NOMO-1 (cell line): ENCODE results near the gene DENND1A.

Experiments
- DNase-seq, 2 experiments: peaks; one replicate each; lab custom pipeline; 2025; ENCODE audit not compliant: unreplicated experiment in 2 of 2; lab: John Stamatoyannopoulos, UW

Gene DENND1A

DNA sequence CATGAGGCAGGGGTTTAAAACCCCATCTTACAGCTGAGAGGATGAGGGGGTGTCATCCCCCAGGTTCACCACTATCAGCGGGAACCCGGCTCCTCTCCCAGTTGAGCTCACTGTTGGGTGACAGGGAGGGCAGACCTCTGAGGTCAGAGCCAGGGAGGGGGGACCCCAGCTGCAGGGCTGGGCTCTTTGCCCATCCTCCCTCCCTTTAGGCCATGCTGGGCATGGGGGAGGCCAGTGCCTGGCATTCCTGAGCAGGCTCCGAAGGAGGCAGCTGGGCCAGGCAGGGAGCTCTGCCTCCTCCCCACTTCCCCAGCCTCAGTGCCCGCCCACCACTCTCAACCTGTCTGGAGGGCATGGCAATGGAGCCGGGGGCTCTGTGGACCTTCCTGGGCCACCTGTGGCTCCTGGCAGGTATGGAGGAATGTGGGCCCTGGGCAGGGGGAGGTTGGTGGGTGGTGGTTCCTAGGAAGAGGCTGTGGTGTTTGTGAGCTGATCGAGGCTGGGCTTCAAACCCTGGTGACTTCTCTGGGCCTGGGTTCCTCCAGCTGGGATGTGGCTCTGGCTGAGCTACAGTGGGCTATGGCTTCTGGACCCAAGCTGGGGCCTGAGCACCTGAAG, 561.3 kb downstream of the DENND1A start:
- no peak for DNase-seq

GRCh38 chr9:123368023-123368422, 561.9 kb downstream of the DENND1A start:
- DNase-seq: no peak

- DNase-seq: no peak
Measured at GRCh38 chr9:123365881-123366528, 563.9 kb downstream of the DENND1A start.

DNA sequence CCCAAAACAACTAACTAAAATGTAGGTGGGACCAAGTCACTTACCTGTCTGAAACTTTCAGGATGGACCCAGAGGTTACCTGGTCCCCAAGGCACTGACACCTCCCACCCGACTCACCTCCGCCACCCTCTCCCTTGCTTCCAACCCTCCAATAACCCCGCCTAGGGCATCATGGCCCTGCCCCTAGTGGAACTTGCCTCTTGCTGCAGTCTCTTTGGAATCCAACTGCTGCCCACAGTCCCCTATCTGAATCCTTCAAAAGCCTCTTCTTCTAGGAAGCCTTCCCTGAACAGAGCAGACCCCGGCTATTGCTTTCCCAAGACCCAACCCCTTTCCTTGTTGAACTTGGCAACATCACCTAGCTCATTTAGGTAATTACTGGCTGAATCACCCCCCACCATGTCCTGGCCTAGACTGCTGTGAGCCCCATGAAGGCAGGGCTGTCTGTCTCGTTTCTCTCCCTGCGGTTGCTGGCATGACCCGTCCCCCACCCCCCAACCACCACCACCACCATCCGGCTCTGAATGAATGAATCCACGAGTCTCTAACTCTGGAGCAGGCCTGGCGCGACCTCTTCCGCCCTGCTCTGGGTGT, 564.5 kb downstream of the DENND1A start:
- no peak for DNase-seq

GRCh38 chr9:123364241-123364824, 565.6 kb downstream of the DENND1A start:
- DNase-seq: no peak

- no peak for DNase-seq
Measured at GRCh38 chr9:123362856-123363255, 567.1 kb downstream of the DENND1A start.

DNA sequence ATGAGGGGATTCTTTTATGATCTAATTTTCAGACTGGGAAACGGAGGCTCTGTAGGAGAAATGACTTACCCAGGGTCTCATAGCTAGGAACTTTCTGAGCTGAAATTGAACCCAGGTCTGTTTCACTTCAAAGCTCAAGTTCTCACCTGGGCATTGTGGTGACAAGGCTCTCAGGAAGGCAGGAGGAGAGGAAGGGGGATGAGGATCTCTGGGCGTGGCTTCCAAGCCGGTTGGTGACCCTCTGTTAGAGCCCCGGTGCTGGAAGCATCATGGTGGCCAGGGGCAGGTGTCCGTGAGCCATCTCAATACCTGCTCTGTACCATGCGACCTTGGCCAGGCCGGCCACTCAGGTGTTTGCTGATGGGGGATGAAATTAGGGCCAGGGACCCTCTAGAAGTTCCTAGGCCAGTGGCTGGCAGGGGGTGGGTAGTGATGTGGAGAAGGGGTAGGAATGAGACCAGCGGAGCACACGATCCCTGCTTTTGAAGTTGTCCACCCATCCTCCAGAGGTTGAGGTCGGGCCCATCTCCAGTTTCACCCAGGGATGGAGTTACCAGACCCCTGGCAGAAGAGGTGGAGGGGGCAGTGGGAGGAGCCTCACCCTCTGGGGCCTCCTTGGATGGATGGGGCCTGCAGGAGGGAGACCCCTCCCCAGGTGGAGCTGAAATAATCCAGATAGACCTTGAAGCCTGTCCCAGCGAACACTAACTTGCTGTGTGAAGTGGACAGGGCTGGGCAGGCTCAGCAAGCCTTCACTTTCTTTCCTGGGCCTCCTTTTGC, 568.0 kb downstream of the DENND1A start:
- no peak for DNase-seq

DNA sequence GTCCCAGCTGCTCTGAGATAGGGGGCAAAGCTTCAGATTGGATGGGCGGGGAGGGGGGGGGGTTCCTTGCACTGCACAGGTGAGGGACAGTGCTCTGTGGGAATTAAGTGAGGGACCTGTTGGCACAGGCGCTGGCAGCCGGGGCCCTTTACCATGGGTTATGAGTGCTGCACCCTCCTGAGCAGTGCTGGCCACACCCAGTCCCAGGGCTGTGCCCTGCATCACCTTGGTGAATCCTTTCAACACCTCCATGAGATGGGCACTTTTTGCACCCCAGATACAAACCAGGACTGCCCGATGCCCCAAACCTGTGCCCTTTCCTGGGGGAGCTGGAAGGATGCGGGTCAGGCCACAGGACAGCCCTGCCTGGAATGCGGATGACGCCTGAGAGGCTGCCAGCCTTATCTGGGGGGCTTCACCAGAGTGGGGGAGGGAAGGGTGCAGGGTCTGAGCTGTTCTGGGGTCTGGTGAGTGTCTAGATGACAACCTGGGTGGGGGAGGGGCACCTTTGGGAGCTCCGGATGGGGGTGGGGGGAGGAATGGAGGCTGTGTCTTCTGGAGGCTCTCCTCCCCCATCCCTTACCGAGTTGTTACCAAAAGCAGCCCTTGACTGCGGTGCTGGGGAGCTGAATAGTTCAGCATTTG, 568.7 kb downstream of the DENND1A start:
- no peak for DNase-seq

DNA sequence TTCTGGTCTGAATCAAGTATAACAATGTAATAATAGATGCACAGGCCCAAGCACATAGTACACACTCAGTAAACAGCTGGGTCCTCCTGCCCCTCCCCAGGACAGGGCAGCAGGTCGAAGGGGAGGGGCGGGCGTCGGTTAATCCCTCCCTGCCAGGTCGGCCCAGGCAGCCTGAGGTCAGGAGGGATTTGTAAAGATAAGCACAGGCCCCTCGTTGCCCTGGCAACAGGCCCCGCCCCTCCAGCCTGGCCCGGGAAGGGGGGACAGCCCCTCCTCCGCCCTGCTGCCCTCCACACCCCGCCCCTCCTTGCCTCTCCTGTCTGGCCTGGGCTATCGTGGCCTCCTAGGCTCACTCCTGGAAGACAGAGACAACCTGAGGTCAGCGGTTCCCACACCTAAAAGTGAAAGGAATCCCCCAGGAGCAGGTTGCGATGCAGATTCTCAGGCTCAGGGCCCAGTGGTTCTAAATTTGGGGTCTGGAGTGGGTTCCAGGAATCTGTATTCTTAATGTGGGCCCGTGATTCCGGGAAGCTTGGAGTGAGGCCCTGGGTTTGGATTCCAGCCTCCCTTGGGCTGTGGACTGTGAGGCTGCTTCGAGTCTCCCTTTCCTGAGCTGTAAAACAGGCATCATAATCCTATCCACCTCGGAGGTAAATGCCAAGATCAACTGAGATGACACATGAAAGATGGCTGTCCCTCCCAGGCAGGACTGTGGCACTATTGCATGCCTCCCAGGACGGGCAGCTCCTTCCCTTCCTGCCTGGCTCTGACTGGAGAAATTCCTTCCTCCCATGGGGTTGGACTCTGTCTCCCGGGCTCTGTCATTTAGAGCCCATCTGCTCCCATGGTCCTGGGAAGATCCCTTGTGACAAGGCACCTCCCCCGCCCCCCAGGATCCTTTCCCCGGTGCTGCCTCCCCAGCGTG, 569.5 kb downstream of the DENND1A start:
- no peak for DNase-seq

GRCh38 chr9:123359546-123359945, 570.4 kb downstream of the DENND1A start:
- no peak for DNase-seq

DNA sequence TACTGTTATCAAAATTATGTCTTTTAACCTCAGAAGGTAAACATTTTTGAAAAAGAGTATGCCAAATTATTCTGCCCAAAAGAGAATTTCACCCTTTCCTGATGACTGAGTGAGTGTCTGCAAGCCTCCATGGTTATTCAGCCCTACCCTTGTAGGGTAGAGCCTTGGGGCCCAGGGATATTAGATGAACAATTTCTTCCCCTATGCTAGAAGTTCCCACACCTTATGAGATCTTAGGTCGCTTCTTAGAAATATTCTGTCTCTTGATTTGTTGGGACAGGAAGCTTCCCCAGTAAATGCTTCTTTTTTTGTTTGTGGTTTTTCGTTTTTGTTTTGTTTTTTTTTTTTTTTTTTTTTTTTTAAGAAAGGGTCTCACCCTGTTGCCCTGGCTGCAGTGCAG, 570.8 kb downstream of the DENND1A start:
- no peak for DNase-seq

- no peak for DNase-seq
Measured at GRCh38 chr9:123358181-123358905, 571.6 kb downstream of the DENND1A start.

GRCh38 chr9:123357743-123358059, 572.2 kb downstream of the DENND1A start:
- DNase-seq: no peak

DNA sequence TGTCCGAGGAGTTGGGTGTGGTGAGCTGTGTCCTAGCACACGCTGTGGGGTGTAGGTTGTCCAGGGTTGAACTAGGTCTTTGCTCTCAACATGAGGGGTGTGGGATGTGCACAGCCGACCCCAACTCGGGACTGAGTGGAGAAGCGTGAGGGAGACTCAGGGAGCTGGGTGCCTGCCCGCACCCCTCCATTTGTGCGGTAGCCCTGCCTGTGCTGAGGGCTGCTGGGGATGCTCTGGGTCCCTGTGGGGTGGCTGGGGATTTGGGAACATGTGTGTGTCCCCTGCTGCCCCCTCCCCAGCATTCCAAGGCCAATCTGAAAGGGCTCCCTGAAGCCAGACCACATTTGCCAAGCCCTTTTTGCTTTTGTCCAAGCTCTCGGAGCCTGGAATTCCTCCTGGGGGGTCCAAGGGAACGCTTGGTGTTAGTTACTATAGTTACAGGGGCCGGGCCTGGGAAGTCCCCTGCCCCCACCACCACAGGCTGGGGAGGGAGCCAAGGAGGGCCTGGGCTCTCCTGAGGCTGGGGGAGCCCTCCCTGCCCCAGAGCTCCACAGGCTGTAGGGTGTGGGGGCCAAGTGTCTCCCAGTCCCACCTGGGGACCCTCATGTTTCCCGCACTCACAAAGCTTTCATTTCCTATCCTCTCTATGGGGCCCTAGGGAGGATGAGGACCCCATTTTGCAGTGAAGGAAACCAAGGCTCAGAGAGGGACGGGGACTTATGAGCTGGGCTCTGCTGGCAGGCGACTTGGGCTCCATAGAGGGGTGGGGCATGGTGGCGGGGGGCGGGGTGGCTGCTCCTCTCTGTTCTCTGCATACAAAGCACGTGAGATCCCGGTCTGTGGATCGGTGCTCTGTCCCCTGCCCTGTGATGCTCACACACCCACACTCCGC, 572.8 kb downstream of the DENND1A start:
- DNase-seq: no peak

DNA sequence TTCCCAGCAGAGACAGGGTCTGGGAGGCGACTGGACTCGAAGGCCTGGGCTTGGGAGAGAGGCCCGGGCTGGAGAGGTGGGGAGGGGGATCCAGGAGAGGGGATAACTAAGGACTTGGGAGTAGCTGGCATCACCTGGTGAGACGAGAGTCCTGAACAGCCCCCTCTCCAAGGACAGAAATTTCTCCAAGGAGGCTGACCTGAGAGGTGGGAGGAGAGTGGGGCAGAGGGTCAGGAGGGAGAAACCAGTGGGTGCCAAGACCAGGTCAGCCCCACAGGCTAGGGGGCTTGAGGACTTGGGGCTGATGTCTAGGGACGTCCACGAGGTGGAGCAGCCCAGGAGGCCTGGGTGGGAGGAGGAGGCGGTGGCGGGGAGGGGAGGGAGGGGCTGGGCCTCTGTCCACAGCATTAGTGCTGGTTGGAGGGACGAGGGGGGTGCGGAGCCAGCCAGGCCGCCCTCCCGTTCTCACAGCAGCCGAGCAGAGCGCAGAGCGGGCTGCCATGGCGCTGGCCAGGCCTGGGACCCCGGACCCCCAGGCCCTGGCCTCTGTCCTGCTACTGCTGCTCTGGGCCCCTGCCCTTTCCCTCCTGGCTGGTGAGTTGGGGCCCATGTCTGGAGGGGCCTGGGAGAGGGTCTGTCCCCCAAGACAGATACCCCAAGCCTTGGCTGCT, 574.0 kb downstream of the DENND1A start, which contains the start of gene CRB2:
TSS of gene CRB2 (plus strand) at position 437 of the 671 bp plus-strand sequence. CDS start at position 501, 64 bp downstream.
- DNase-seq: no peak

DNA sequence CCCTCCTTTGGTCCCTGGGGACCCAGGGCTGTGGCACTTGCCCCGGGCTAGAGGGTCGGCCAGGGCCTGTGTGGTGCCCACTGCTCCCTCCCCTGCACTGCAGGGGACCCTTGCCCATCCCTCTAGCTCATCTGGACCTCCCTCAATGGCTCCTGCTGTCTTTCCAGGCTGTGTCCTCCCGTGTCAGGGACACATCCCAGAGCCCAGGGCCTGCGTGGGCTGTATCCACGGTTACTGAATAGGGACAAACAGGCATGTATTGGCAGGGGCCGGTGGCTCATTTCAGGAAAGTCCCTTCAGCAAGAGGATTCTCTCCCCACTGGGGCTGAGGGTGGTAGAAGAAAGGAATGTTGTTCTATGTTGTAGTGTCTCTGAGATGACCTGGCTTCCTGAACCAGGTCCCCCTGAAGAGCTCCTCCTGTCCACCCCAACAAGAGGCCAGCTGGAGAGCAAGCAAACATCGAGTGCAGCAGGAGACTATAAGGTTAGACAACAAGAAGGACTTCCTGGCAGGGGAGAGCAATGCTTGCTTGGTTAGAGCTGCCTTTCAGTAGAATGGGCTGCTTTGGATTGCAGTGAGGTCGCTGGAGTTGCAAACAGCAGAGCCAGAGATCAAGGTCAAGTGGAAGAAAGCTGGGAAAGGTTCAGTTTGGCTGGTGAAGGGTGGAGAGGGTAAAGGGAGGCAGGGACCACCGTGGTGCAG, 575.0 kb downstream of the DENND1A start:
- DNase-seq: no peak
